IPS-NIHi7 (cell line): Measurements from ENCODE around the gene NID2.

ENCODE experiments used
- DNase-seq: peaks from one replicate; pipeline ENCODE4 v3.0.0; 2012; ENCODE audit warnings: mixed read lengths; ENCODE audit errors: extremely low spot score

Gene NID2

GRCh38 chr14:52000019-52000582 is 68.8 kb downstream of the NID2 start:
- DNase-seq, result no peak

GRCh38 chr14:51999084-51999483 is 69.8 kb downstream of the NID2 start:
- DNase-seq, result no peak

- no peak for DNase-seq
These were observed 70.5 kb downstream of the NID2 start for GRCh38 chr14:51998348-51998747.

GRCh38 chr14:51996148-51996746 is 72.6 kb downstream of the NID2 start:
- DNase-seq, result no peak

GRCh38 chr14:51993285-51993920 is 75.5 kb downstream of the NID2 start:
- no peak for DNase-seq

GRCh38 chr14:51990488-51990887 is 78.4 kb downstream of the NID2 start:
- DNase-seq, result no peak

GRCh38 chr14:51989293-51990234 is 79.3 kb downstream of the NID2 start, which contains the start of gene RTRAF:
TSS of gene RTRAF (plus strand) at chr14:51989546. CDS start at chr14:51989640, 94 bp downstream.
- DNase-seq, result peak; percentile 97

- no peak for DNase-seq
These were observed 80.6 kb downstream of the NID2 start for GRCh38 chr14:51988221-51988620.

GRCh38 chr14:51981218-51981854 is 87.5 kb downstream of the NID2 start:
- DNase-seq, result no peak

- DNase-seq, result peak; percentile 79
These were observed 89.7 kb downstream of the NID2 start for GRCh38 chr14:51979088-51979709.

- DNase-seq, result no peak
These were observed 90.2 kb downstream of the NID2 start for GRCh38 chr14:51978681-51979085.

- no peak for DNase-seq
These were observed 91.8 kb downstream of the NID2 start for GRCh38 chr14:51977075-51977474.

GRCh38 chr14:51972566-51972965 is 96.3 kb downstream of the NID2 start:
- DNase-seq, result no peak

GRCh38 chr14:51969852-51970540 is 98.9 kb downstream of the NID2 start:
- DNase-seq, result no peak

- no peak for DNase-seq
These were observed 101.3 kb downstream of the NID2 start for GRCh38 chr14:51967521-51967920.

GRCh38 chr14:51963286-51963685 is 105.6 kb downstream of the NID2 start:
- DNase-seq, result no peak

- DNase-seq, result no peak
These were observed 106.1 kb downstream of the NID2 start for GRCh38 chr14:51962711-51963110.

GRCh38 chr14:51960866-51961265 is 108.0 kb downstream of the NID2 start:
- no peak for DNase-seq

GRCh38 chr14:51959928-51960327 is 108.9 kb downstream of the NID2 start:
- DNase-seq, result no peak

- DNase-seq, result no peak
These were observed 110.9 kb downstream of the NID2 start for GRCh38 chr14:51957950-51958349.
